GF-D8 (cell line): ENCODE measurements around the gene ID1.
"Not testable (repeated sequence)": the region's sequence is repeated elsewhere in the genome, so short reads cannot be mapped to it uniquely, and the experiment has no call there.

ENCODE experiments used
- DNase-seq: peaks from one replicate; lab custom pipeline; 2025; lab: John Stamatoyannopoulos, UW

ID1 gene

DNA sequence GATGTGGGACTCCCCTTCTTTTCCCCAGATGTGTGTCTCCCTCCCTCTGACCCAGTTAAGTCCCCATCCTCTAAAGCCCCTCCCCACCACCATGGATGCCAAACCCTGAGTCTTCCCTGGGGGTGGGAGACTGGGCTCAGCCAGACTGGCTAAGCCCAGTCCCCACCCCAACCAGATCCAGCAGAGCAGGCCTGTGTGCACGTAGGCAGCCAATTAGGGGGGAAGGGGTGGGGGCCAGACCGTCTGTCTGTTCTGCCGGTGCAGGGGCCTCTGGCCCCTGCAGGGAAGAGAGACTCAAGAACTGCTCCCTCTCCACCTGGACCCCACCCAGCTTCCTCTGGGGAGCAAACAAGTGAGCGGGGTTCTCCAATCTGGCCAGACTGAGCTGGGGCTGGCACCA is 33.2 kb downstream of the ID1 start:
- no peak for DNase-seq

DNA sequence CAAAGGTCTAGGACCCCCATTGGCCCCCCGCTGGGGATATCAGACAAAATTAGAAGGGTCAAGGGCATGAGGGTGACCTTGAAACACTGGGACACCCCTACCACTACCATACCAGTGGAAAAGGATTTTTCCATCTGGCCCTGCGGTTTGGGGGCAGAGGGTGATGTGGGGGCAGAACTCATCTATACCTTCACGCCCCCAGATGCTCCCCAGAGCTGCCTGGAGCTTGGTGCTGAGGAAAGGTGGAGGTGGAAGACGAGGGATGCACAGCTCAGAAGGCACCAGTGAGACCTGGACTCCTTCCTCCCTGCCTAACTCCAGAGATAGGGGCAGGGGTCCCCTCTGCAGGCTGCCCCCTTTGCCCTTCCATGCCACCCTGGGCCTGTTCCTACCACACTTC is 33.7 kb downstream of the ID1 start:
- no peak for DNase-seq

- DNase-seq, result no peak
Observed at GRCh38 chr20:31640259-31640658, 35.2 kb downstream of the ID1 start.

DNA sequence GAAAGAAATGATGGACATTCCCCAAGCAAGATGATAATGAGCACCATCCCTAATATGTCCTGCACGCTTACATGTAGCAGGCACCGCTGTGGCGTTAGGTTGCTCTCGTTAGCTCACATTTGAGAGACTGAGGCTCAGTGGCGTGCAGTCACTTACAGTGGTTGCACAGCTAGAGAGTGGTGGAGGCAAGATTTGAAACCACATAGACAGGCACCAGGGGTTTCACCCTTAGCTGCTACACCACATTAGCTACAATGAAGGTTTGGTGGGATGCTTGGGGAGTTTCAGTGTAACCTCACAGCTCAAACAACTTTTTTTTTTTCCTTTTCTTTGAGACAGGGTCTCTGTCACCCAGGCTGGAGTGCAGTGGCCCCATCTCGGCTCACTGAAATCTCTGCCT is 36.3 kb downstream of the ID1 start:
- no peak for DNase-seq

DNA sequence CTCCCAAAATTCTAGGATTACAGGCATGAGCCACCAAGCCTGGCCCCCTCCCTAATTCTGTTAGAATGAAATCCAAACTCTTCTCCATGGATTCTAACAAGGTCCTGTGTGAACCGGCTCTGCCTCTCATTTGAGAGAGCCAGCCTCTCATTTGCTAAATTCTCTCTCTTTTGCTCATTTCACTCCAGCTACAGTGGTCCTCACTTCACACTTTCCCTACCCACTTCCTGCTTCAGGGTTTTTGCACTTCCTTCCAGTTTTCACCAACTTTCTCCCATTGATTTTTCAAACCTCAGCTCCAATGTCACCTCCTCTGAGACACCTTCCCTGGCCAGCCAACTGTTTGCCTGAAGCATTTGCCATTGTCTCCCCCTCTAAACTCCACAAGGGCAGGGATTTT is 37.7 kb downstream of the ID1 start:
- DNase-seq, result no peak

DNA sequence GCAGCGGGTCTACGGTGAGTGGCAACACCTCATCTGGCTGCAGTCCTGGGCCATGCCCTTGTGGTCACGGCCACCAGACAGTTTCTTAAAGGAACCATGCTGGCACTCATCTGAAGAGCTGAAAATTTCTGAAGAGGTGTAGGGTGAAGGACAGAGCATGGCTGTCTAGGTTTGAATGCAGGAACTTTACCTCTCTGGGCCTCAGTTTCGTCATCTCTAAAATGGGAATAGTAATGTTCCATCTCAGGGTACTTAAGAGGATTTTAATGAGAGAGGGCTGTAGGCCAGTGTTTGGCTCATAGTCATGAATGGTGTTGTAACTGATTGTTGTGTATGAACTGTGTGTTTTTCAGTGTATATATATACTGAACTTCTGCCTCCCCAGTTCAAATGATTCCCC is 38.4 kb downstream of the ID1 start:
- no peak for DNase-seq

DNA sequence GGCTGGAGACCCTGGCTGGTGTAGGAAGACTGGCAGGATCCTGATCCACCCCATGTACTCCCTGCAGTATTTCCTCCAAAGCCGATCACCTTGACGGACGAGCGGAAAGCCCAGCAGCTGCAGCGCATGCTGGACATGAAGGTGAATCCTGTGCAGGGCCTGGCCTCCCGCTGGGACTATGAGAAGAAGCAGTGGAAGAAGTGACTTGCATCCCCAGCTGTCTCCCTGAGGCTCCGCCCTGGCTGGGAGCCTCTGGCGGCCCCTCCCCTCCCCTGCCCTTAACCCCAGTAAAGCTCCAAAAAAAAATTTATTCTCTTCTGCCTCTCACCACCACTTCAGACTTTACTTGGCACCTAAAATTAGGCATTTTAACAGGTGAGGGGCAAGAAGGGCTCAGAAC is 39.6 kb downstream of the ID1 start:
- DNase-seq, result no peak

GRCh38 chr20:31648104-31648503 is 43.0 kb downstream of the ID1 start:
- DNase-seq, result not testable (repeated sequence)

DNA sequence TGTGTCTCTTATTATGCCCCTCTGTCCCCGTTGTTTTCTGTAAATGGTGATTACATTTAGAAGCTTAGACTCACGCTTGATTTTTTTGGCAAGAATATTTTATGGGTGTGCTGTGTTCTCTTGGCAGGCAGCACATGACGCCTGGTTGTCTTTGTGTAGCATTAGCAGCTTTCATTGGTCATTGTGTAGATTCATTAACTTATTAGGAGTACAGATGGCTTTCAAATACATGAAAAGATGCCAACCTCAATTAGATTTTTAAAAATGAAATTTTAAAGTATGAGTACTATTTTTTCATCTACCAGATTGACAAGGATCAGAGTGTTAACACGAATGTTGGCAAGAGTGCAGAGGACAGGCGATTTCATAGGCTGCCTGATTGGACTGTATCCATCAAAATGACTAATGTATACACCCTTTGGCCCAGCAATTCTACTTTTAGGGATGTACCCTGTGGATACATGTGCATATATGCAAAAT is 47.9 kb downstream of the ID1 start:
- DNase-seq, result no peak

DNA sequence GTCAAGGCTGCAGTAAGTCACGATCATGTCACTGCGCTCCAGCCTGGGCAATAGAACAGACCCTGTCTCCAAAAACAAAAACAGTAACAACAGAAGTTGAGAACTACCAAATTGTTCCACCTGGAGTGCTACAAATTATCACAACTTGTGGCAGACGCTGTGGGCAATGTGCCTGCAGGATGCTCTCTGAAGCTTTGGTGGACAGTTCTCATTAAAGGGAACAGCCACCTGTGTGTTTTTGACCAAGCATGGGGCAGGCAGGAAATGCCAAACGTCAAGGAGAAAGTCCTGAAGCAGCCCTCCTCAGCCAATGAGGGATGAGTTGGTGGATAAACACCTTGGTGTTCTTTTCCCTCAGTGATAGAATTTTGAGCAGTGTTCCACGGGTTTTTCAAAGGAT is 48.5 kb downstream of the ID1 start:
- DNase-seq, result no peak

DNA sequence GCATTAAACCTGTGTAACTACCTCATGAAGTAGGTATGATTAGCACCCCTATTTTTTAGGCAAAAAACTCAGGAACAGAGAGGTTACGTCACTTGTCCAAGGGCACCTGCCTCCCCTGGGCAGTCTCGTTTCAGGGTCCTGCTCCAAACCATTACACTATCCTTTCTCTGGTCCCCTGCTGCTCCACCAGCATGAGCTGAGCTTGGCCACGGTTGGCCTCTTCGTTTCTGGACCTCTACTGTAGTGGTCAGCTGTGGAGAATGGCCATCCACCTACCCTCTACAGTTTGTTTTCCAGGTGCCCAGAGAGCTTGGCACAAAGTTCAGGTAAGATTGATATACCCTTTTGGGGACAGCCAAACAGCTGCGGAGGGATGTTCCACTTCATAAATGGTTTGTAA is 49.4 kb downstream of the ID1 start:
- no peak for DNase-seq
